CD4-positive, alpha-beta T cell treated with Interleukin-4 for 1 hour (primary cell): ENCODE data around the gene FADD.

Experiments
- DNase-seq, 2 donors: peaks; one replicate each; pipeline ENCODE4 v3.0.0-alpha.2; 2020 to 2022

The FADD gene

GRCh38 chr11:70202920-70203750, at the start of gene FADD:
Gene FADD (plus strand): TSS chr11:70203296. CDS start chr11:70203460, 164 bp downstream.
- peak; percentile 93 to 94 for DNase-seq

GRCh38 chr11:70155386-70155785, 47.7 kb upstream of the FADD start:
- no peak for DNase-seq

- DNase-seq = no peak
Measured at GRCh38 chr11:70156291-70157037, 46.6 kb upstream of the FADD start.

- DNase-seq = no peak
Measured at GRCh38 chr11:70158201-70158600, 44.9 kb upstream of the FADD start.

- no peak for DNase-seq
Measured at GRCh38 chr11:70158757-70159389, 44.2 kb upstream of the FADD start.

GRCh38 chr11:70159627-70160570, 43.2 kb upstream of the FADD start:
- DNase-seq = no peak

GRCh38 chr11:70161043-70161625, 42.0 kb upstream of the FADD start:
- DNase-seq = no peak

GRCh38 chr11:70164705-70165104, 38.4 kb upstream of the FADD start:
- no peak for DNase-seq

- DNase-seq = no peak
Measured at GRCh38 chr11:70167120-70167519, 36.0 kb upstream of the FADD start.

- no peak for DNase-seq
Measured at GRCh38 chr11:70167723-70168404, 35.2 kb upstream of the FADD start.

- no peak for DNase-seq
Measured at GRCh38 chr11:70168405-70168754, 34.7 kb upstream of the FADD start.

- no peak for DNase-seq
Measured at GRCh38 chr11:70169127-70169526, 34.0 kb upstream of the FADD start.

GRCh38 chr11:70169632-70170031, 33.5 kb upstream of the FADD start:
- DNase-seq = no peak

GRCh38 chr11:70170596-70171210, 32.4 kb upstream of the FADD start:
- DNase-seq = no peak

- DNase-seq = no peak
Measured at GRCh38 chr11:70173018-70173417, 30.1 kb upstream of the FADD start.

- DNase-seq = no peak
Measured at GRCh38 chr11:70174547-70175235, 28.4 kb upstream of the FADD start.

GRCh38 chr11:70175236-70175698, 27.8 kb upstream of the FADD start:
- DNase-seq = no peak

- peak; percentile 37 to 39 for DNase-seq
Measured at GRCh38 chr11:70176940-70177689, 26.0 kb upstream of the FADD start.

- no peak for DNase-seq
Measured at GRCh38 chr11:70180906-70181305, 22.2 kb upstream of the FADD start.

GRCh38 chr11:70182266-70182665, 20.8 kb upstream of the FADD start:
- no peak for DNase-seq
